Activated CD4-positive, CD25-positive, alpha-beta regulatory T cell treated with anti-CD3 and anti-CD28 coated beads, Interleukin-2, amount 50 U/mL, for 16 hours (primary cell): ENCODE results near the gene LCN2.
"Not testable (repeated sequence)": the region's sequence is repeated elsewhere in the genome, so short reads cannot be mapped to it uniquely, and the experiment has no call there.

Experiments used
- DNase-seq: peaks from one replicate; pipeline ENCODE4 v3.0.0-alpha.2; 2020; ENCODE audit warnings: low read depth, low spot score

Gene LCN2

GRCh38 chr9:128127990-128128835 lies 21.0 kb upstream of the LCN2 start:
- peak; percentile 72 for DNase-seq

GRCh38 chr9:128128836-128129590 lies 20.2 kb upstream of the LCN2 start:
- no peak for DNase-seq

- not testable (repeated sequence) for DNase-seq
These were observed 19.2 kb upstream of the LCN2 start for GRCh38 chr9:128129976-128130590.

GRCh38 chr9:128130651-128131050 lies 18.6 kb upstream of the LCN2 start:
- DNase-seq, result not testable (repeated sequence)

- not testable (repeated sequence) for DNase-seq
These were observed 17.9 kb upstream of the LCN2 start for GRCh38 chr9:128131346-128131745.

- DNase-seq, result not testable (repeated sequence)
These were observed 17.1 kb upstream of the LCN2 start for GRCh38 chr9:128132139-128132538.

GRCh38 chr9:128135561-128135960 lies 13.7 kb upstream of the LCN2 start:
- not testable (repeated sequence) for DNase-seq

- no peak for DNase-seq
These were observed 12.1 kb upstream of the LCN2 start for GRCh38 chr9:128136816-128137793.

GRCh38 chr9:128138001-128138400 lies 11.3 kb upstream of the LCN2 start:
- DNase-seq, result no peak

- no peak for DNase-seq
These were observed 9.6 kb upstream of the LCN2 start for GRCh38 chr9:128139621-128140020.

GRCh38 chr9:128141604-128142003 lies 7.6 kb upstream of the LCN2 start:
- no peak for DNase-seq

- no peak for DNase-seq
These were observed 7.2 kb upstream of the LCN2 start for GRCh38 chr9:128142061-128142460.

GRCh38 chr9:128142596-128142995 lies 6.7 kb upstream of the LCN2 start:
- DNase-seq, result no peak

GRCh38 chr9:128143525-128144238 lies 5.6 kb upstream of the LCN2 start:
- no peak for DNase-seq

- DNase-seq, result no peak
These were observed 4.7 kb upstream of the LCN2 start for GRCh38 chr9:128144239-128145181.

GRCh38 chr9:128145536-128145935 lies 3.7 kb upstream of the LCN2 start:
- DNase-seq, result no peak

GRCh38 chr9:128145951-128146351 lies 3.3 kb upstream of the LCN2 start:
- DNase-seq, result no peak

GRCh38 chr9:128146591-128147120 lies 2.6 kb upstream of the LCN2 start:
- no peak for DNase-seq

GRCh38 chr9:128148509-128149000 lies 698 bp upstream of the LCN2 start:
- no peak for DNase-seq
